ENCODE results near the gene PALD1.
A peak's percentile ranks its signal among the peaks of the same experiment; 100 is the strongest.

The PALD1 gene

GRCh38 chr10:70538195-70538520, 59.6 kb downstream of the PALD1 start:
- no peak for FAIRE-seq

- no peak for FAIRE-seq
These were observed 60.3 kb downstream of the PALD1 start for GRCh38 chr10:70538731-70539338.

- FAIRE-seq: no peak
These were observed 60.9 kb downstream of the PALD1 start for GRCh38 chr10:70539471-70539870.

- no peak for FAIRE-seq
These were observed 61.7 kb downstream of the PALD1 start for GRCh38 chr10:70540089-70540788.

- FAIRE-seq: no peak
These were observed 62.3 kb downstream of the PALD1 start for GRCh38 chr10:70540789-70541360.

GRCh38 chr10:70541736-70542564, 63.4 kb downstream of the PALD1 start:
- FAIRE-seq: no peak

GRCh38 chr10:70542565-70542938, 64.0 kb downstream of the PALD1 start:
- peak; percentile 28 for FAIRE-seq

- no peak for FAIRE-seq
These were observed 65.3 kb downstream of the PALD1 start for GRCh38 chr10:70543911-70544310.

GRCh38 chr10:70544431-70545340, 66.1 kb downstream of the PALD1 start:
- FAIRE-seq: no peak

- no peak for FAIRE-seq
These were observed 68.0 kb downstream of the PALD1 start for GRCh38 chr10:70546584-70546983.

- no peak for FAIRE-seq
These were observed 70.9 kb downstream of the PALD1 start for GRCh38 chr10:70549351-70549961.

- FAIRE-seq: no peak
These were observed 71.4 kb downstream of the PALD1 start for GRCh38 chr10:70549962-70550458.

- no peak for FAIRE-seq
These were observed 71.9 kb downstream of the PALD1 start for GRCh38 chr10:70550459-70550858.

GRCh38 chr10:70551466-70551865, 72.9 kb downstream of the PALD1 start:
- FAIRE-seq: no peak

- no peak for FAIRE-seq
These were observed 73.4 kb downstream of the PALD1 start for GRCh38 chr10:70551971-70552422.

GRCh38 chr10:70552586-70552985, 74.0 kb downstream of the PALD1 start:
- no peak for FAIRE-seq

- FAIRE-seq: no peak
These were observed 76.8 kb downstream of the PALD1 start for GRCh38 chr10:70555371-70555770.

GRCh38 chr10:70557086-70557845, 78.7 kb downstream of the PALD1 start:
- no peak for FAIRE-seq

- FAIRE-seq: no peak
These were observed 79.3 kb downstream of the PALD1 start for GRCh38 chr10:70557876-70558275.

- FAIRE-seq: no peak
These were observed 79.7 kb downstream of the PALD1 start for GRCh38 chr10:70558295-70558694.
